Measurements from ENCODE around the gene GPR183. TPM values are rescaled to one million over a fixed set of nuclear protein-coding genes. Genes with fewer than 3 reads are reported as not detected.

GPR183 gene
- total and polyA plus RNA-seq, 2 donors: 22.1 to 22.8 TPM

DNA sequence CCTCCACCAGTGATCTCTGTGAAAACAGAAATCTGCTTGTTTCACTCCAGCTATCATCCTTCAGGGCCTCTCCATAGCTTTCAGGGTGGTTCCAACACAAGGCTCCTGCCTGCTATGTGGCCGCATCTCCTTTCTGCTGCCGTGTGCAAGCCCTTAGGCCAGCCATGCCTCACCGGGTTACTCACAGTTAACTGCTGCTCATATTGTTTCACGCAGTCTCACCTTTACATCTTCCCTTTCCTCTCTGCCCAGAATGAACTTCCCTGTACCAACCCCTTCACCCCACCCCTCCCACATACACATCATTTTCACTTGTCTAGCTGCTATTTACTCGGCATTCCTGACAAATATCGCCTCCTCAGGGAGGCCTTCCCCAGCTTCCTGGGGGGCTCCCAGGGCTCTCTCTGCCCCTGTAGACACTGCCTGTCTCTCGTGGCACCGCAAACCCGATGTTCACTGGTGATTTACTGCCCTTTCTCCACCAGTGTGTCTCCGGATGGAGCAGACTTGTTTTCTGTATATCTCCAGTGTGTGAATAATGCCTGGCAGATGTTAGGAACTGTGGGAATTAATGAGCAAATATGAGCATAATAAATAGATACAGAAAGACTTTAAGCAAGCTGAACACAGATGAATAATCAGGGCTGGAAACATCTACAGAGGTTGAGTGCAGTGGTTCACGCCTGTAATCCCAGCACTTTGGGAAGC is 39.3 kb upstream of the GPR183 start:
- WGBS: 82% methylated on average over 11 of the region's 11 CpGs
- no peaks in the 10 kb centered on the region for H3K36me3 ChIP-seq (ENCODE audit: insufficient read depth)
- DNase-seq (ENCODE audit: extremely low spot score): no peak

DNA sequence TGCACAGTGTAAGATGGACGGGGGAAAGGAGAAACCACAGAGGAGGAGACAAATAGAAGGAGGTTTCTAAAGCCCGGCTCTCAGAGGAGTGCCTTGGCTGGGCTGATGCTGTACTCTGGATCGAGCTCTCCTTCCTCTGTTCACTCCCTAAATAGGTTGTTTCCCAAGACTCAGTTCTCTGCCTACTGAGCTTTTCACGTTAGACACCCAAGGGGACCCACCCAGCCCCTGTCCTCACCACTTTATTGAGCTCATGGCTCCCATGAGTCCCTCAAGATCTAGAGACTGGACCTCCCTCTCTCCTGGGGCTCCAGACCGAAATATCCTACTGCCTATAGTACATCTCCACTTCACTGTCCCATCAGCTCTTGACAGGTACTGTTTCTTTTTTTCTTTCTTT is 38.1 kb upstream of the GPR183 start:
- DNase-seq (ENCODE audit: extremely low spot score): no peak
- Histone ChIP-seq H3K27ac (ENCODE audit: low read depth) (no peak overlapping the region), H3K4me3 (ENCODE audit: low read depth, low read length) (no peak overlapping the region), H3K4me1 (ENCODE audit: insufficient read depth) (no peaks in the 10 kb centered on the region), H3K36me3 (ENCODE audit: insufficient read depth) (no peaks in the 10 kb centered on the region)
- WGBS: 91% methylated on average over 5 of the region's 5 CpGs

More for the DNA sequence above, 39.3 kb upstream of the GPR183 start:
- Histone ChIP-seq H3K4me1 (ENCODE audit: insufficient read depth) (no peaks in the 10 kb centered on the region), H3K27ac (ENCODE audit: low read depth) (no peak overlapping the region), H3K4me3 (ENCODE audit: low read depth, low read length) (no peak overlapping the region)

DNA sequence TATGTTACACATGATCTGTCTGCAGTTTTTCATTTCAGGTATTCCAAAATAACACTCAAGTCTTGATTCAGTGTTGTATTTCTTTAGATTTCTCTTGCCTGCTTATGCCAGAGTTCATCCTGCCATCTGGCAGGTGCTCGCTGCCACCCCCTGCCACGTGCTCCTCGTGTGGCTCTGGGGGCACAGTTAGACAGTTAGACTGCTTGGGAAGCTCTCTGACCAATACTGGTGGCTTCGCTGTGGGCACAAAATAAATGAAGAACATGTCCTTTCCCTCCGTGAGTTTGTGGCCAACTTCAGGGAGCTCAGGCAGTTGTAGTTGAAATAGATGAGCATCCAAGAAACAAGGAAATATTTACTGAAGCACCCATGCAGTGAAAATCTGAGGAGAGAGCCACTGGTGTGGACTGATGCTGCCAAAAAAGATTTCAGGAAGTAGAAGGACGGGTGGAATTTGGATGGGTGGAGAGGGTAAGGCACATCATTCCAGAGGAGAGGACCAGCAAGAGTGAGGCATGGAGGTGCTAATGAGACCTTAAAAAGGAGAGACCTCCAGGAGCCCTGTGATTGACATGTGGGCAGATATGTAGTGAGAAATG is 37.5 kb upstream of the GPR183 start:
- WGBS: 91% methylated on average over 6 of the region's 6 CpGs
- H3K4me3 ChIP-seq (ENCODE audit: low read depth, low read length): no peak overlapping the region
- H3K4me1 ChIP-seq (ENCODE audit: insufficient read depth): no peaks in the 10 kb centered on the region
- H3K27ac ChIP-seq (ENCODE audit: low read depth): no peak overlapping the region
- no peak for DNase-seq (ENCODE audit: extremely low spot score)
- H3K36me3 ChIP-seq (ENCODE audit: insufficient read depth): no peaks in the 10 kb centered on the region

DNA sequence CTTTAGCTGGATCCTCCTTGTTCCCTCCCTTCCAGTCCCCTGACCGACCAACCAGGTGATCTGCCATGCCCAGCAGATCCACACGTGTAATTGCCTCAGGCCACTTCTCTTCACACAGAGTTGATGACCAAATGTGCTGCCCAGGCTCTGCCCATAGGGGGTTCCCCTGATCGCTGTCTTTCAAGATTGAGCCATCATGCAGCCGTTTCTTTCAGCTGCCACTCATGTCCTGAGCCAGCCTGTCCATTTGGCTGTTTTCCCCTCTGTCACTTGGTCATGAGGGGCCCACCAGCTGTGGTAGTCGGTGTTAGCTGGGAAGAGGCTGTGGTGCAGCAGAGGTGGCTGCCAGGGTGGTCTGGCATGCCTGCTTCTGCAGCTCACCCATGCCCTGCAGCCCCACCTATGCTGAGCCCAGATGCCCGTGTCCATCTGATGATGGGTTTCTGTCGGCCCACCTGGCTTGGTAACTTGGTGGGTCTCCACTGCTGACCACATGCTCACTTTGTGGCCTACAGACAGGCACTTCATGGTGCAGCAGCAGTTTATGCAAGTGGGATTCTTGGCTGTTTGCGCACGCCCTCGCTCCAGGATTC is 35.6 kb upstream of the GPR183 start:
- no peaks in the 10 kb centered on the region for H3K36me3 ChIP-seq (ENCODE audit: insufficient read depth)
- no peaks in the 10 kb centered on the region for H3K4me1 ChIP-seq (ENCODE audit: insufficient read depth)
- 89% methylated on average over 10 of the region's 10 CpGs for WGBS
- no peak overlapping the region for H3K27ac ChIP-seq (ENCODE audit: low read depth)
- H3K4me3 ChIP-seq (ENCODE audit: low read depth, low read length): no peak overlapping the region
- DNase-seq (ENCODE audit: extremely low spot score): no peak

DNA sequence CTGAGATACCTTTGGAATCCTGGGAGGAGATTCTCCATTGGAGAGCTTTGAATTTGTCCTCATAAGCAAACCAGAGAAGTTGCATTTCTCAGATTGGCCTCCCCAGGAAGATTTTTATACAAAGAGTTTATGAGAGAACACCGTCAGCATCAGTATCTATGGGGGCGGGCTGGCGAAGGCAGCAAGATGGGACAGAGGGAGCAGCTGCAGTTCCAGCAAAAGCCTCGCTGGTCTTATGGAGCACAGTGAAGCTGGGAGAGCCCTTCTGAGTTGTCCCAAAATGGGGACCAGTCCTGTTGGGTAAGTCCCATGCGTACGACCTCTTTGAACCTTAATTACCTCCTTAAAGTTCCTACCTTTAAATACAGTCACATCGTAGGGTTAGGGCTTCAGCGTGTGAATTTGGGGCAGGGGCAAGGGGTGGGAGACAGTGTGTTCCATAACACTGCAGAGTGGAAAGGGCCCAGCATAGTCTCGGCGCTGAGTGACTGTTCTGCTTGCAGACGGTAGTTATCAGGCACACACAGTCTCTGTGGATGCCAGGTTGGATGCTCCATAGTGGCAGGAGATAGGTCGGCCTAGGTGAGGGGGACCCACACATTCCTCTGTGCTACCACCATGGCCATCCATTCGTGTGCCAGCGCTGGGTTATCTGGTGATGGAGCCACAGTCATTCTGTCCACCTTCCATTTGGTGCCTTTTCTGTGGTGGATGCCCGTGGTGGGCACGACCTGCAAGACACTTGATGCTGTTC is 34.9 kb upstream of the GPR183 start:
- no peak for DNase-seq (ENCODE audit: extremely low spot score)
- WGBS: 96% methylated on average over 16 of the region's 16 CpGs
- H3K4me3 ChIP-seq (ENCODE audit: low read depth, low read length): no peak overlapping the region
- H3K4me1 ChIP-seq (ENCODE audit: insufficient read depth): no peaks in the 10 kb centered on the region
- no peaks in the 10 kb centered on the region for H3K36me3 ChIP-seq (ENCODE audit: insufficient read depth)
- no peak overlapping the region for H3K27ac ChIP-seq (ENCODE audit: low read depth)

DNA sequence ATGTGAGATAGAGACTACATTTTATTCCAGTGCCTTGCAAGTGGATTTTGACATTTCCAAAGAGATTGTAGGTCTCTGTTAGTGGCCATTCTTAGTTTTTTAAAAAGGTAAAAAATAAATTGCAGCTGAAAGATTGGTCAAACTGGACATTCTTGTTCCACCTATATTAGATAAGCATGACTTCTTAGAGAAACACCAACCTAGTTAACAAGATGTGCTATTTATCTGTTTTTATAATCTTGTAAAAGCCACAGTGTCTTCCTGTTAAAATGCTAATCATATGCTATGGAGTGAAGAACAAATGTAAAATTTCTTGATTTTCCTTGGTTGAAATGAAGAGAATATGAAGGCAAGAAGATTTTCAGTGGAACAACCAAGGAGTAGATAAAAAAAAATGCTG is 33.4 kb upstream of the GPR183 start:
- no peak overlapping the region for H3K27ac ChIP-seq (ENCODE audit: low read depth)
- no peaks in the 10 kb centered on the region for H3K36me3 ChIP-seq (ENCODE audit: insufficient read depth)
- H3K4me3 ChIP-seq (ENCODE audit: low read depth, low read length): no peak overlapping the region
- no peak for DNase-seq (ENCODE audit: extremely low spot score)
- no peaks in the 10 kb centered on the region for H3K4me1 ChIP-seq (ENCODE audit: insufficient read depth)

DNA sequence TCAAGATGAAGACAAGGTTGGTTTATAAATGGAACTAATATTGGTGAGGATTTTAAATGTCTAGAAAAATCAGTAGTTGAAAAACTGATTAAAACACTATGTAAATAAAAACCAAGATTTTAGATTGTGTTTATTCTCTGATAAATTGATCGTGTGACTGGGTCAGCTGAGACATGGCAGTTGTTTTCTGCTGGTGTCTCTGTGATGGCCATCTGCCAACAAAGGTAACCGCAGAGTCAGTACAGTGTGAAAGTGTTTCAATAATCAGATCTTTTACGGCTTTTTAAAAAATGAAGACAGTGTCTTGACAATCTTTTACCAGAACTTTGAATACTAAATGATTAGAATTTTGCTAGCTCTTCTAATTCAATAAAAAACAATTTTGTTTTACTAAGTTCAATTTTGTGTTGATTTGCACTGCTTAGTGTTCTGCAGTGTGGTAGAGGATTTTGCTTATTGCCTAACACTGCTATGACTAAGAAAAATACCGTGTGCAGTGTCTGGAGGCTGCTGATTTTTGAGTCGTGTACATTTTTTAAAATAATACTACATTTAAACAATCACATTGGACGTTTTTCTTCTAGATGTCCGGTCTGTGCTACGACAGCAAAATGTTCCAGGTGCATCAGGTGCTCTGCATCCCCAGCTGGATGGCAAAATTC is 32.7 kb upstream of the GPR183 start:
- H3K36me3 ChIP-seq (ENCODE audit: insufficient read depth): no peaks in the 10 kb centered on the region
- DNase-seq (ENCODE audit: extremely low spot score): no peak

DNA sequence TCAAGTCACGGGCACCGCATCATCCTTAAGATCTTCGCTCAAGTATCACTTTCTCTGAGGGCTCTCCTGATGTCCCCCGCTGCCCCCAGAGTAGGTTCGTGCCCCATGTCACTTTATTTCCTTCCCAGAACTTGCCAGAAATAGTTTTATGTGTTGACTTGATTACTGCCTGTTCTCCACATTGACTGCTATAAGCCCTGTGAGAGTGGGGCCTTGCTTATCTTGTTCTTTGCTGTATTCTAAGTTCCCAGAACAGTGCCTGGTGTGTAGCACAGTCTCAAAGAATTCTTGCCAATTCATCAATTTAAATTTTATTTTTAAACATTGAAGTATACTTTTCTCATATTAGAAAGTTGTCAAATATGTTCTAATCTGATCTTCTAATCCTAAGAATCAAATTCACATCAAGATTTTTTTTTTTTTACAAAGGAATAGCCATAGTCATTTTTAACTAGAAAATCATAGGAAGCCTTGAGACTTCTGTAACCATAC is 32.1 kb upstream of the GPR183 start:
- Histone ChIP-seq H3K4me1 (ENCODE audit: insufficient read depth) (no peaks in the 10 kb centered on the region), H3K27ac (ENCODE audit: low read depth) (no peak overlapping the region), H3K36me3 (ENCODE audit: insufficient read depth) (no peaks in the 10 kb centered on the region), H3K4me3 (ENCODE audit: low read depth, low read length) (no peak overlapping the region)
- WGBS: 89% methylated on average over 5 of the region's 5 CpGs
- DNase-seq (ENCODE audit: extremely low spot score): no peak

More for the DNA sequence above, 32.7 kb upstream of the GPR183 start:
- Histone ChIP-seq H3K4me1 (ENCODE audit: insufficient read depth) (no peaks in the 10 kb centered on the region), H3K4me3 (ENCODE audit: low read depth, low read length) (no peak overlapping the region), H3K27ac (ENCODE audit: low read depth) (no peak overlapping the region)
- WGBS: 84% methylated on average over 8 of the region's 8 CpGs

DNA sequence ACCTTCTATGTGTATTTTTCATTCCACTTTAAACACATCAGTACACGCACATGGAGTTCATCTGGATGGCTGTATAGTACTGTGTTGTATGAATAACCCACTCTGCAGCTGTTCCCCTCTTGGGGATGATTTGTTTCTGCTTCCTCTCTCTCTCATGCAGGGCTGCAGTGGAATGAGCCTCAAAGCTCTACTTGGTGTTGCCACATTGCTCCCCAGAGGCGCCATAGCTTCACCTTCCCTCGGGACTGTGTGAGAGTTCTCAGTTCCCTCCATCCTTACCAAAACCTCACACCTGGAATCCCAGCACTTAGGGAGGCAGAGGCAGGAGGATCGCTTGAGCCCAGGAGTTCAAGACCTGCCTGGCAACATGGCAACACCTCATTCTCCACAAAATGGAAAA is 28.4 kb upstream of the GPR183 start:
- Histone ChIP-seq H3K4me3 (ENCODE audit: low read depth, low read length) (no peak overlapping the region), H3K27ac (ENCODE audit: low read depth) (no peak overlapping the region), H3K4me1 (ENCODE audit: insufficient read depth) (no peaks in the 10 kb centered on the region), H3K36me3 (ENCODE audit: insufficient read depth) (no peaks in the 10 kb centered on the region)
- 90% methylated on average over 4 of the region's 4 CpGs for WGBS
- no peak for DNase-seq (ENCODE audit: extremely low spot score)

DNA sequence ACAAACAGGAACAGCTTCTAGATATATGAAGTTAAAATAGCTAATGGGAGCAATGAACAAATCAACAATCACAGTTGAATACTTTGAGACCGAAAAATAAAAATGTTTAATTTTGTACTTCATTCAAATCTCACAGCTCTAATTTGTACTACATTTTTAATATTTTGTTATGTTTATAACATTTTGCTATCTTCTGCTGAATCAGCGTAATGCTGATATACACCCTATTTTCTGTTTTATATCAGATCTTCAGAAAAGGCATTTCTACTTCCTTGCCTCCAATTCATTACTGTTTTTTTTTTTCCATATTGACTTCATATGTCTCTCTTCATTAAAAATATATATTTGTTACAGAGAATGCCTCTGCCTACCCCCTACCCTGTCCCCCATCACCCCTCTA is 27.9 kb upstream of the GPR183 start:
- Histone ChIP-seq H3K36me3 (ENCODE audit: insufficient read depth) (no peaks in the 10 kb centered on the region), H3K4me1 (ENCODE audit: insufficient read depth) (no peaks in the 10 kb centered on the region), H3K4me3 (ENCODE audit: low read depth, low read length) (no peak overlapping the region), H3K27ac (ENCODE audit: low read depth) (no peak overlapping the region)
- no peak for DNase-seq (ENCODE audit: extremely low spot score)
- WGBS: 92% methylated on average over 2 of the region's 2 CpGs

DNA sequence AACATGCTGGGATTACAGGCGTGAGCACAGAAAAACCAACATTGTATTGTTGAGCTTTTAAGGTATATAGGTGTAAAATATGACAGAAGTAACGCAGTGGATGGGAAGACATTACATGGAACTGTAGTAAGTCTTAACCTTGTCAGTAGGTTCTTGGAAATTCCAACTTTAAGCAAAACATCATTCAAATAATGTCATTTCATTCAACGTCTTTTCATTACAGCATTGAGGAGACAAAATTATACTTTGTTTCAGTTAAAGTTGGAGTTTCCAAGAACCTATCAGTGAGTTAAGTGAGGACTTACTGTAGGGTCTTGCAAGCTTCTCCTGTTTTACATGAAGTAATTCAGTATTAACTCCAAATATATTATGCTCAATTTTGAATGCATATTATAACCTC is 27.0 kb upstream of the GPR183 start:
- Histone ChIP-seq H3K4me1 (ENCODE audit: insufficient read depth) (no peaks in the 10 kb centered on the region), H3K36me3 (ENCODE audit: insufficient read depth) (no peaks in the 10 kb centered on the region), H3K27ac (ENCODE audit: low read depth) (no peak overlapping the region), H3K4me3 (ENCODE audit: low read depth, low read length) (no peak overlapping the region)
- DNase-seq (ENCODE audit: extremely low spot score): no peak
- WGBS: 93% methylated on average over 3 of the region's 3 CpGs

DNA sequence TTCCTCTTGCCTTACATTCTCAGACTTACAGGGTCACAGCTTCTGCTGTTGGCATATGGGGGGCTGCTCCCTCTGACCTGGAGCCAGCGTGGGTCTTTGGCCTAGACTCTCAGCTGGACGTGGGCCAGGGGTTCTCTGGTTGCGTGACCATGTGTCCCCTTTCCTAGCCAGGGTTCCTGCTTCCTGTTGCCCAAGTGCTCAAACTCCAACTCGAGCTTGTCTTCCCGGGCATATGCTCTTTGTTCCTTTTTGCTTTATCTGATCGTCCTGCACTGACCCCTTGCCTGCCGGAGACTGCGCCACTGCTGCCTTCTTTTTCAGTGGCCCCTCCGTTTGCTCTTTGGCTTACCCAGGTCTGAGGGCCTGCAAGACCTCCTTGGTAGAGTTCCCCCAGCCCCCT is 25.3 kb upstream of the GPR183 start:
- Histone ChIP-seq H3K27ac (ENCODE audit: low read depth) (no peak overlapping the region), H3K36me3 (ENCODE audit: insufficient read depth) (no peaks in the 10 kb centered on the region), H3K4me3 (ENCODE audit: low read depth, low read length) (no peak overlapping the region), H3K4me1 (ENCODE audit: insufficient read depth) (no peaks in the 10 kb centered on the region)
- no peak for DNase-seq (ENCODE audit: extremely low spot score)
- WGBS: 87% methylated on average over 9 of the region's 9 CpGs

DNA sequence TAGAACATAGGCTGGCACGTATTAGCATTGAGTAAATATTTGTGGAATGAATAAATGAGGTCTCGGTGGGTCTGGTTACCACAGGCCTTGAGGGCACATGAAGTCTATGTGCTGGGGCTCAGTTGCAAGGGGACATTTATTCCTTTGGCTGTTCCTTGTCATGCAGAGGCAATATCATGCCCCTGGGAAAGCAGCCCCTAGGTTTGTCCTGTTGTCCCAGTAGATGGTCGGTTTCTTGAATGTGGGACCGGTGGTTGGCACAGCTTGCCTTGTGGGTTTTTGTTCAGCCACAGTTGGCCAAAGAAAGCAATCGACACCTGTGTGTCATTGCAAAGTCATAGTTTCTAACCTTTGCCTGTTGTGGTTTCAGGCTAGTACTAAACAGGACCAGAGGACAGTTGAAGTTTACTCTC is 24.7 kb upstream of the GPR183 start:
- no peaks in the 10 kb centered on the region for H3K36me3 ChIP-seq (ENCODE audit: insufficient read depth)
- no peak overlapping the region for H3K27ac ChIP-seq (ENCODE audit: low read depth)
- no peak overlapping the region for H3K4me3 ChIP-seq (ENCODE audit: low read depth, low read length)
- WGBS: 86% methylated on average over 5 of the region's 5 CpGs
- DNase-seq (ENCODE audit: extremely low spot score): no peak
- H3K4me1 ChIP-seq (ENCODE audit: insufficient read depth): no peaks in the 10 kb centered on the region

All from urinary bladder (tissue), 4 donors.